ENCODE measurements around the gene ZNF280A.

ZNF280A gene, protein sequence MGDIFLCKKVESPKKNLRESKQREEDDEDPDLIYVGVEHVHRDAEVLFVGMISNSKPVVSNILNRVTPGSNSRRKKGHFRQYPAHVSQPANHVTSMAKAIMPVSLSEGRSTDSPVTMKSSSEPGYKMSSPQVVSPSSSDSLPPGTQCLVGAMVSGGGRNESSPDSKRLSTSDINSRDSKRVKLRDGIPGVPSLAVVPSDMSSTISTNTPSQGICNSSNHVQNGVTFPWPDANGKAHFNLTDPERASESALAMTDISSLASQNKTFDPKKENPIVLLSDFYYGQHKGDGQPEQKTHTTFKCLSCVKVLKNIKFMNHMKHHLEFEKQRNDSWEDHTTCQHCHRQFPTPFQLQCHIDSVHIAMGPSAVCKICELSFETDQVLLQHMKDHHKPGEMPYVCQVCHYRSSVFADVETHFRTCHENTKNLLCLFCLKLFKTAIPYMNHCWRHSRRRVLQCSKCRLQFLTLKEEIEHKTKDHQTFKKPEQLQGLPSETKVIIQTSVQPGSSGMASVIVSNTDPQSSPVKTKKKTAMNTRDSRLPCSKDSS

DNA sequence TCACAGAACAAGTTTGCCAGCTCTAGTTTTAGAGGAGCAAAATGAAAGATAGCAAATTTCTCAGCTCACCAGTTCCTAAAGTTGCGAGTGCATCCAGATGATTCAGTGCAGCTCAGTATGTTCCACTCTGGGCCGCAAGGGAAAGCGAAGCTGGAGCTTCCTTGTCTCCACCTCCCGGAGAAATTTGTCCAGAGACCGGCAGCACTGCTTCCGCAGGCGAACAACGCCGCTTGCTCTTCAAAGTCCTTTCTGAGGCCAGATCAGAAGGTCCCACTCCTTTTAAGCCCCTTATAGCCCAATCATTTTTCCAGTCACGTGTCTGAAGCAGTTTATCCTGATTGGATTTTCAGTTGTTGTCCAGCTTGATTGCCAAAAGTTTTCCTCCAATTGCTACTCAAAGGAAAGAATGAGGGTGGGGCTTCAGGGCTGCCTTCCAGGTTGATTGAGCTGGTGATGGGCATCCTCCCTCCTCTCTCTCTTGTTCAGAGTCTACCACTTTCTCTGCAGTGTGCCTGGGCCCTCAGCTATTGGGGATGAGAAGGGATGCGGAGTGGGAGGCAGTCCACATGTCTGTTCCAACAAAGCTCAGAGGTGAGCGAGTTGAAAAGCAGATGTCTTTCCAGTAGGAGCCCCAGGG, at the start of gene ZNF280A:
TSS of gene ZNF280A (minus strand) at position 251 of the 637 bp plus-strand sequence. CDS start 4,640 bp downstream, outside the sequence.
- no peak for DNase-seq

DNA sequence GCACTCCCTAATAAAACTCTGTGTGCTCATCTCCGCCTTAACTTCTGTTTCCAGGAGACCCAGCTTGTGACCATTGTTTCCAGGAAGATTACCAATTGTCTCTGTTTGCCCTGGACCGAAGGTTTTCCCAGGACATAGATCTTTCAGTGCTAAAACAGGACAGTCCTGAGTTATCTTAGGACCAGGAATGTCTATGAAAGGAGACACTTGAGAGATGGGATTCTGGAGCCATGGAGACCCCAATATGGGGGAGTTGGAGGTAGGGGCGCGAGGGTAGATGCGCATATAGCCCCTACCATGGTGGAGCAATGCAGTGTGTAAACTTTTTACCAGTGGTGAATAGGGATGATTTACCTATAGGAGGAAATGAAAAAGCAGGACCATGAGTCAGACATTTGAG, 49.1 kb upstream of the ZNF280A start:
- no peak for DNase-seq

DNA sequence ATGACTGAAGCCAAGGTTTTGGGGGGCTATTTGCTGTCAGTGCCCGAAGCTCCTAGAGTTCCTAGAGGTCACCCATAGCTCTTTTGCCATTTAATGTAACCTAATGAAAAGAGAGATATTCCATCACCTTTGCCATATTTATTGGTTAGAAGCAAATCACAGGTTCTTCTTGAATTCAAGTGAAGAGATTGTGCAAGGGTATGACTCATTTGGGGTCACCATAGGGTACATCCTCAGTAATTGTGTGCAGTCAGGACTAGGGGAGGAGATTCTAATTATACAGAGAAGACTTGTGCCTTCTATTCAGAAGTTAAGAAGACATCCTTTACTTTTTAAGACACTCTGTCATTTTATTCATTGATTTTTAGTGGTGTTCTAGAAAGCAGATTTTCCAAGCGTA, 45.9 kb upstream of the ZNF280A start:
- no peak for DNase-seq

DNA sequence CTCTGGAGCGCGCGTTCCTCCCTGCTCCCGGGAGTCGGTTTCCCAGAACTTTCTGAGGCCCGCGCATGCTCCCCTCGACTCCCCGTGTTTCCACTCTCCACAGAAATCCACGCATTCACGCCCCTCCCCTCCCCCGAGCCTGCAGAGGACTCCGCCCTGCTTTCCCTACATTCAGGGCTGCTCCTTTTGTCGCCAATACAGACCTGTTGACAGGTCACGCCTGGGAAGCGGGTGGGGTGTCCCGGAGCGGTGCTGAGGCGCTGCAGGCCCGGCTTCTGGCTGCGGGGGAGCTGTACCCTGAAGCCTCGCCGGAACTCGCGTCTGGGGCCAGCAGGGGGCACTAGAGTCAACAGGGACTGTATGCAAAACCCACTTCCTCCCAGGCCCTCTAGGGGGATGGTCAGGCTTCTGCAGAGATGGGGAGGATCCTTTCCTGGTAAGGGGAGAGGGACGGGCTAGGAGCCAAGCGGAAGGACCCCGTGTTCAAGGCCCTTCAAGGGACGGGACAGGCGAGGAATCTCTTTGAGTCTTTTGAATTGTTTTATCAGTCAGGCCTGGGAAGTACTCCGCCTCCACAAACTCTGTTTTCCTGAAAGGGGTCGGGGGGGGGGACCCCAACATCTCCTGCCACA, 39.0 kb upstream of the ZNF280A start, which contains the start of gene PRAME:
TSS of gene PRAME (minus strand) at position 294 of the 632 bp plus-strand sequence. CDS start 2,433 bp downstream, outside the sequence.
- peak; percentile 67 for DNase-seq

DNA sequence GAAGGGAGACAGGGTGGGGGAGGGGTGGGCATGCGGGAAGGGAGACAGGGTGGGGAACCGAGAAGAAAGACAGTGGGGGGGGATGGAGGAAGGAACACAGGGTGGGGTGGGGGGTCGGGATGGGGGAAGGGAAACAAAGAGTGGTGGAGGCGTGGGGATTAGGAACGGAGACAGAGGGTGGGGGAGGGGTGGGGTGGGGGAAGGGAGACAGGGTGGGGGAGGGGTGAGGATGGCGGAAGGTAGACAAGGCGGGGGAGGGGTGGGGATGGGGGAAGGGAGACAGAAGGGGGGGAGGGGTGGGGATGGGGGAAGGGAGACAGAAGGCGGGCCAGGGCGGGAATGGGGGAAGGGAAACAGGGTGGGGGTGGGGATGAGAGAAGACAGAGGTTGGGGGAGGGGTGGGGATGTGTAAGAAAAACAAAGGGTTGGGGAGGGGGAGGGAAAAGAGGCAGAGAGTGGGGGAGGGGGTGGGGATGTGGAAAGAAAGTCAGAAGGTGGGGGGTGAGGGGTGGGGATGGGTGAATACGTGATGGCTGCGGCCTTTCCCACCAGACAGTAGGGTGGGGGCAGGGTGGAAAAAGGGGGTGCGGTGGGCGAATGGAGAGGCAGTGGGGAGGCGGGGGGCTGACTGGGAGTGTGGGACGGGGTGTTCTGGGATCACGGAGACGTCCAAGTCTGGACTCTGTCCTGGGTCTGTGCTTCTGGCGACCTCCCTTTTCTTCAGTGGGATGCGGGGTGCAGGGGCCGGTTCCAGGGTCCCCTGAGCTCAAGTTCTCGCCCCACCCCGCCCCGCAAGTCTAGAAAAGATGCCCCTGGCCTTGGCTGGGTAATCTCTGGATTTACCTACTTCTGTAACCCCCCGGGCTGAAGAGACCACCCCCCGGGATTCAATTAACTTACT, 38.3 kb upstream of the ZNF280A start:
- DNase-seq: no peak

GRCh38 chr22:22556995-22557925, 37.2 kb upstream of the ZNF280A start:
- DNase-seq: no peak

GRCh38 chr22:22556578-22556977, 36.5 kb upstream of the ZNF280A start:
- DNase-seq: no peak

DNA sequence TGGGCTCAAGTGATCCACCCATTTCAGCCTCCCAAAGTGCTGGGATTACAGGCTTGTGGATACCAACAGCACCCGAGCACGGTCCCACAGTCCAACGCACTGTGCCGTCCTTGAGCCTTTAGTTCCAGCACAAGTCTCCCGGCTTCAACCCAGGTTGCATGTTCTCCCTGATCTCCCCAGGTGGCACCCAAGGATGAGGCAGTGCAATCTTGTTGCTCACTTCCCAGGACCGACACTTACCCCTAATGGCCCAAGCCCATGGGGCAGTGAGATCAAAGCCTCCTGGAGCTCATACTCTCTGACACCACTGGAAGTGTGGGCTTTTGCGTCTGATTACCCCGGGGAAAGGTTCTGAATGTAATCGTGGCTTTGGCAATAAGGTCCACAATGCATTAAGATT, 35.5 kb upstream of the ZNF280A start:
- no peak for DNase-seq

DNA sequence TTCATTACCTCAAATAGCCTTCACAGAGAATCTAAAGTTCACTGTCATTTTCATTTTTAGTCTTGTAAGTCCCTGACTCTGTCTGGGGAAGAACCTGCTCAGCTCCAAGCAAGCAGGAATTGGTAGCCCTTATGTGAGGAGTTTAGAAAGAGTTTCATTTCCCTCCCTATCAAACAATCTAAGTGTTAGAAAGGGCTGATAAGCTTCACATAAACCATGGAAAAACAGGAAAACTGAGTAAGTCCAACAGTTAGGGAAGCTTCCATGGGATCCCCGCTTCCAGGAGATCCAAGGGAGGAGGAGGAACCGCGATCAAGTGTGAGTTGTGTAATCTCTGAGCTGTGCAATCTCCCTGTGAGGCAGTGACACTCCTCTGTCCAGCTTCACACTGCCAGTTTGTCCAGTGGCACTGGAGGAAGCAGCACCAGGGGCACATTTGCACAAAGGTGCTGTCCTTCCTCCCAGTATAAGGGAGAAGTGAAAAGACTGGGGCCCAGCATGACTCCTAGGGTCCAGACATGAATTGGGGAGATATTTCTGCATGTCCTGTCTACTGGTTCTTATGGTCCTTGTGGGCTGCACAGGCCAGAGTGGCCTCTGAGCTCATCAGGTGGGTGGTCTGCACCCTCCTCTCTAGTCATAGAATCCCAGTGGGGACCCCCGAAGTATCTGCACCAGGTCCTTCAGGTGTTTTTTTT, 34.7 kb upstream of the ZNF280A start:
- DNase-seq: no peak

DNA sequence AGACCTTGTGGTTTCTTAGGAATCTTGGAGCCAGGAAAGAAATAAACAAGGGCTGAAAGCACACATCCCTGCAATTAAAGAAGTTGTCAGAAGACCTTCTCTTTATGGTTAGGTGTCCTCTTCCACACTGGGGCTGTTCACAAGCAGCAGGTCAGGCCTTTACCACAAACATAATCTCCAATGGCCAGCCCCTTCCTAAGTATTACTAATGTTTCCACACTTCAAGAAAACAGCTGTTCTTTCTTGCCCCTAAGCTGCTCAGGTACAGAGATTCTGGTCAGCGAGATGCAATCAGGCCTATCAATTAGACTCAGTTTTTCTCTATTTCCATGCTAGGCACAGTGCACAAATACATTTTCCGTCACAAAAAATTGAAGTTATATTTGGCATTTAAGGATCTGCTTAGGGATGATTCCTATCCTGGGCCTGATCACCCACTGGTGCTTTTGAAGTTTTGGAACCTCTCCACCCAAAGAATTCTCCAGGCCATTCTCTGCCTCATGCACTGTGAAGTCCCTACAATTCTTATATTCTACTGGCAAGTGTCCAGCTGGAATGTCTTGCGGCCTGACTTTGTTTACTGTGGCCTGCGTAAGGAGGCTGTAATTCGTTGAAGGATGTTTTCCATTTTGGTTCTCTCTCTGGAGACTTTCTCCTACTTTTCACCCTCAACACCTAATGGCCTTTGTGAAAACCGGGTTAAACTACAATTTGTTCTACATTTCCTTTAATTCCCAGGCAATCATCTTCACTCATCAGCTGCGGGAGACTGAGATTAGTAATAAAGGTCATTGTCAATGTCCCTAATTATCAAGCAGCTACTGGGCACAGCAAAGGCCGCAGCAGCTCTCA, 33.9 kb upstream of the ZNF280A start:
- no peak for DNase-seq

DNA sequence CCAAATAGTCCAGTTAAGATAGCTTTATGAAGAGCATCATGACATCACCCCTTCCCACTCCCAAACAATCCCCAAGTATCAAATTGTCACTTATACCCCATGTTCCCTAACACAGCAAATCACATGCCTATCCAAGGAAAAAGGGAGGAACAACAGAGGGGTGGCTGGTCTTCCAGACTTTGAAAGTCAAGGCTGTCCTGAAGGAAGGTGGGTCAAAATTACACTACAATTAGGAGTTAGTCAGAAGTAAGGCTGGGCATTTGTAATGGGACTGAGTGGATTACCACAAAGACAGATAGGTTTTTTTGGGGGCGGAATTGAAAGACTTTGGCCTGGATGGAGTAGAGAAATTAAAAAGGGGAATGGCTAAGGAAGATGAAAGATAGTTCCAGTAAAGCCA, 33.1 kb upstream of the ZNF280A start:
- DNase-seq: no peak

GRCh38 chr22:22552630-22553029, 32.6 kb upstream of the ZNF280A start:
- DNase-seq: no peak

- no peak for DNase-seq
Observed at GRCh38 chr22:22550789-22551434, 30.8 kb upstream of the ZNF280A start.

DNA sequence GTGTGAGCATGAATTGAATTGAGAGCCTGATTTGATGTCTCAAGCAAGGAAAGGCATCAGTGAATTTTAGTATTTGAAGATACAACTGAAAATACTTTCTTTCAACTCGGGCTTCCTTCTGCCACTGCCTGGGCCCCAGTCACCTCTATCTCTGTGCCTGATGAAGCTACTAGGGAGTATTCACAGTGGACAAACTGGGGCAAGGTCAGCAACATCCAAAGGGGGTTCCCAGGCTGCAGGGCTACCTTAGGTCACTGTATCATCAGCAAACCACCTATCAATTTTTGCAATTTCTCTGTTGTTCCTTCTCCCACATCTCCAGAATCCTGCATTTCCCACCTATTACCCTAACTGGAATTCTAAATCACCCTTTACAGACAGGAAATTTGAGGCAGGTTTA, 28.8 kb upstream of the ZNF280A start:
- no peak for DNase-seq

DNA sequence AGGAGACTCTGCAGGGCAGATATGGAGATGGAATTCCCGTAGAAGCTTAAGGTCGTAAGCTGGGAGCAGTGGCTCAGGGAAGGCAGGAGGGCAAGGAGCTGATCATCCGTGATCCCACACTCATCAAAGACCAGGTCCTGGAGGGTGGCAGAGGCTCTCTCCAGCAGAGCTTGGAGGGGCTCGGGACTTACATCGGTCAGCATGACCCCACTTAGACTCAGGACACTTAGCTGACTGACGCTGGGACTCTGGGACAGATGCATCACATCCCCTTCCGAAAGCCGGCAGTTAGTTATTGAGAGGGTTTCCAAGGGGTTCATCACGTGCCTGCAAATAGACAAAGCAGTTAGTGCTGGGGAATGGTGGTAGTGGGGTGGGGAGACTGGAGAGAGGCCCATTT, 28.2 kb upstream of the ZNF280A start:
- DNase-seq: no peak

GRCh38 chr22:22547692-22548300, 27.7 kb upstream of the ZNF280A start:
- no peak for DNase-seq

- DNase-seq: no peak
Observed at GRCh38 chr22:22547226-22547625, 27.2 kb upstream of the ZNF280A start.

- no peak for DNase-seq
Observed at GRCh38 chr22:22546490-22546889, 26.4 kb upstream of the ZNF280A start.

DNA sequence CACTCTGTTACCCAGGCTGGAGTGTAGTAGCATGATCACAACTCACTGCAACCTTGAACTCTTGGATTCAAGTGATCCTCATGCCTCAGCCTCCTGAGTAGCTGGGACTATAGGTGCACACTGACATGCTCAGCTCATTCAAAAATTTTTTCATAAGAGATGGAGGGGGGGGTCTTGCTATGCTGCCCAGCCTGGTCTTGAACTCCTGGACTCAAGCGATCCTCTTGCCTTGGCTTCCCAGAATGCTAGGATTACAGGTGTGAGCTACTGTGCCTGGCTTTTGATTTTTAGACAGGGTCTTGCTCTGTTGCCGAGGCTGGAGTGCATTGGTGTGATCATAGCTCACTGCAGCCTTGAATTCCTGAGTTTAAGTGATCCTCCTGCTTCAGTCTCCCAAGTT, 25.0 kb upstream of the ZNF280A start:
- DNase-seq: no peak
